Measurements from ENCODE around the gene OR5AN1.

GRCh38 chr11:59365232-59366018, 6.7 kb downstream of the OR5AN1 start:
- TF ChIP-seq POLR2A (IDR thresholded peaks at IDR 0.05): no peak
- TF ChIP-seq CTCF (IDR thresholded peaks at IDR 0.05): no peak
- TF ChIP-seq POLR2AphosphoS5 (IDR thresholded peaks at IDR 0.05): no peak
